ENCODE results near the gene ZNF280C. TPM values are rescaled to one million over a fixed set of nuclear protein-coding genes. Genes with fewer than 3 reads are reported as not detected.
A peak's percentile ranks its signal among the peaks of the same experiment; 100 is the strongest.
"Not testable (repeated sequence)": the region's sequence is repeated elsewhere in the genome, so short reads cannot be mapped to it uniquely, and the experiment has no call there.

Gene ZNF280C
- 7.5 and 8.0 TPM in 2 replicates for polyA plus RNA-seq (2014; cell fraction: cytosol; rRNA removed)
- 5.8 and 8.2 TPM in 2 replicates for polyA plus RNA-seq (2014; cell fraction: nucleus; rRNA removed)

- DNase-seq (ENCODE audit: low spot score) = peak; percentile 94
Observed at GRCh38 chrX:130268449-130269170, at the start of gene ZNF280C. Gene ZNF280C (minus strand): TSS chrX:130268899. CDS start chrX:130260449, 8,450 bp downstream.

- no peak for DNase-seq (ENCODE audit: low spot score)
Observed at GRCh38 chrX:130304587-130305368, 36.1 kb upstream of the ZNF280C start.

- no peak for DNase-seq (ENCODE audit: low spot score)
Observed at GRCh38 chrX:130301977-130302376, 33.3 kb upstream of the ZNF280C start.

- DNase-seq (ENCODE audit: low spot score) = no peak
Observed at GRCh38 chrX:130301405-130301804, 32.7 kb upstream of the ZNF280C start.

GRCh38 chrX:130300010-130300282 is 31.2 kb upstream of the ZNF280C start:
- DNase-seq (ENCODE audit: low spot score) = no peak

GRCh38 chrX:130299279-130300009 is 30.7 kb upstream of the ZNF280C start:
- peak; percentile 56 for DNase-seq (ENCODE audit: low spot score)

GRCh38 chrX:130296743-130297142 is 28.0 kb upstream of the ZNF280C start:
- DNase-seq (ENCODE audit: low spot score) = no peak

GRCh38 chrX:130296297-130296678 is 27.6 kb upstream of the ZNF280C start:
- no peak for DNase-seq (ENCODE audit: low spot score)

- no peak for DNase-seq (ENCODE audit: low spot score)
Observed at GRCh38 chrX:130295519-130296296, 27.0 kb upstream of the ZNF280C start.

GRCh38 chrX:130287071-130287770 is 18.5 kb upstream of the ZNF280C start:
- no peak for DNase-seq (ENCODE audit: low spot score)

- no peak for DNase-seq (ENCODE audit: low spot score)
Observed at GRCh38 chrX:130285710-130286109, 17.0 kb upstream of the ZNF280C start.

- no peak for DNase-seq (ENCODE audit: low spot score)
Observed at GRCh38 chrX:130285069-130285620, 16.4 kb upstream of the ZNF280C start.

- no peak for DNase-seq (ENCODE audit: low spot score)
Observed at GRCh38 chrX:130282151-130282550, 13.5 kb upstream of the ZNF280C start.

- DNase-seq (ENCODE audit: low spot score) = no peak
Observed at GRCh38 chrX:130280901-130281300, 12.2 kb upstream of the ZNF280C start.

- not testable (repeated sequence) for DNase-seq (ENCODE audit: low spot score)
Observed at GRCh38 chrX:130272253-130272652, 3.6 kb upstream of the ZNF280C start.

- not testable (repeated sequence) for DNase-seq (ENCODE audit: low spot score)
Observed at GRCh38 chrX:130269391-130269790, 692 bp upstream of the ZNF280C start.

GRCh38 chrX:130267956-130268448 is 697 bp downstream of the ZNF280C start:
- no peak for DNase-seq (ENCODE audit: low spot score)

- DNase-seq (ENCODE audit: low spot score) = no peak
Observed at GRCh38 chrX:130264573-130264972, 4.1 kb downstream of the ZNF280C start.

- no peak for DNase-seq (ENCODE audit: low spot score)
Observed at GRCh38 chrX:130263016-130263415, 5.7 kb downstream of the ZNF280C start.

GRCh38 chrX:130262231-130262630 is 6.5 kb downstream of the ZNF280C start:
- DNase-seq (ENCODE audit: low spot score) = no peak

Measured in SK-N-DZ (cell line).